Ishikawa (cell line): ENCODE results near the gene GDPD5.

ENCODE experiments used
- CEBPB ChIP-seq: IDR thresholded peaks from 2 replicates; pipeline ENCODE4 v1.6.1; 2012
- CREB1 ChIP-seq: IDR thresholded peaks from 2 replicates; pipeline ENCODE4 v1.6.1; 2012; ENCODE audit warnings: low read depth
- EGR1 ChIP-seq: IDR thresholded peaks from 2 replicates; pipeline ENCODE4 v1.6.1; 2012
- EP300 ChIP-seq: IDR thresholded peaks from 2 replicates; pipeline ENCODE4 v1.6.1; 2012; ENCODE audit warnings: borderline replicate concordance
- FOXM1 ChIP-seq: IDR thresholded peaks from 2 replicates; pipeline ENCODE4 v1.6.1; 2012; ENCODE audit warnings: low read depth, borderline replicate concordance
- NFIC ChIP-seq: IDR thresholded peaks from 2 replicates; pipeline ENCODE4 v1.6.1; 2012
- TAF1 ChIP-seq: IDR thresholded peaks from 2 replicates; pipeline ENCODE4 v1.6.1; 2012; ENCODE audit warnings: low read depth, mild to moderate bottlenecking
- TCF12 ChIP-seq: IDR thresholded peaks from 2 replicates; pipeline ENCODE4 v1.6.1; 2012; ENCODE audit warnings: low read depth
- TEAD4 ChIP-seq: IDR thresholded peaks from 2 replicates; pipeline ENCODE4 v1.6.1; 2012
- YY1 ChIP-seq: IDR thresholded peaks from 2 replicates; pipeline ENCODE4 v1.6.1; 2012; ENCODE audit warnings: low read depth
- ZBTB7A ChIP-seq: IDR thresholded peaks from 2 replicates; pipeline ENCODE4 v1.6.1; 2012; ENCODE audit warnings: low read depth
- TF ChIP-seq, protein P1 (sequence below): IDR thresholded peaks from 2 replicates; pipeline ENCODE4 v1.6.1; 2012; ENCODE audit warnings: low read depth, mild to moderate bottlenecking
- TF ChIP-seq, protein P2 (sequence below): IDR thresholded peaks from 2 replicates; pipeline ENCODE4 v1.6.1; 2012
- TF ChIP-seq, protein P3 (sequence below): IDR thresholded peaks from 2 replicates; pipeline ENCODE4 v1.6.1; 2012

DNA sequence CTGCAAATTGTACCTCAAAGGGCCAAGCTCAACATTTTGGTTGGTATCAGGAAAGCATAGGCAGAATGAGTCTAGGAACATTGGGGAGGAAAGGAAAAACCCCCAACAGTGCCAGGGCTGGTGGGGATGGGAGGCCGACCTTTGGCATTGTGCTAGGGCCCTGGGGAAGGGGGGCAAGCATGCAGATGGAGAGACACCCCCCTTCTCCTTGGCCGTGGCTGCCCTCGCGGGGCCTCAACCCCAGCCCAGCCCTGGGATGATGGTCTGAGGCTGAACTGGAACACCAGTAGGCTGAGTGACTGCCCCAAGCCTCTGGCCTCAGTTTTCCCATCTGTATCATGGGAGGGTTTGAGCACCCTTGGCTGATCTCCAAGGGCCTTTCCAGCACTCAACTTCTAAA, 40.0 kb downstream of the GDPD5 start:
- TF ChIP-seq, protein P1, sequence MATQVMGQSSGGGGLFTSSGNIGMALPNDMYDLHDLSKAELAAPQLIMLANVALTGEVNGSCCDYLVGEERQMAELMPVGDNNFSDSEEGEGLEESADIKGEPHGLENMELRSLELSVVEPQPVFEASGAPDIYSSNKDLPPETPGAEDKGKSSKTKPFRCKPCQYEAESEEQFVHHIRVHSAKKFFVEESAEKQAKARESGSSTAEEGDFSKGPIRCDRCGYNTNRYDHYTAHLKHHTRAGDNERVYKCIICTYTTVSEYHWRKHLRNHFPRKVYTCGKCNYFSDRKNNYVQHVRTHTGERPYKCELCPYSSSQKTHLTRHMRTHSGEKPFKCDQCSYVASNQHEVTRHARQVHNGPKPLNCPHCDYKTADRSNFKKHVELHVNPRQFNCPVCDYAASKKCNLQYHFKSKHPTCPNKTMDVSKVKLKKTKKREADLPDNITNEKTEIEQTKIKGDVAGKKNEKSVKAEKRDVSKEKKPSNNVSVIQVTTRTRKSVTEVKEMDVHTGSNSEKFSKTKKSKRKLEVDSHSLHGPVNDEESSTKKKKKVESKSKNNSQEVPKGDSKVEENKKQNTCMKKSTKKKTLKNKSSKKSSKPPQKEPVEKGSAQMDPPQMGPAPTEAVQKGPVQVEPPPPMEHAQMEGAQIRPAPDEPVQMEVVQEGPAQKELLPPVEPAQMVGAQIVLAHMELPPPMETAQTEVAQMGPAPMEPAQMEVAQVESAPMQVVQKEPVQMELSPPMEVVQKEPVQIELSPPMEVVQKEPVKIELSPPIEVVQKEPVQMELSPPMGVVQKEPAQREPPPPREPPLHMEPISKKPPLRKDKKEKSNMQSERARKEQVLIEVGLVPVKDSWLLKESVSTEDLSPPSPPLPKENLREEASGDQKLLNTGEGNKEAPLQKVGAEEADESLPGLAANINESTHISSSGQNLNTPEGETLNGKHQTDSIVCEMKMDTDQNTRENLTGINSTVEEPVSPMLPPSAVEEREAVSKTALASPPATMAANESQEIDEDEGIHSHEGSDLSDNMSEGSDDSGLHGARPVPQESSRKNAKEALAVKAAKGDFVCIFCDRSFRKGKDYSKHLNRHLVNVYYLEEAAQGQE = no peak
- TF ChIP-seq EP300 = no peak
- TF ChIP-seq EGR1 = no peak
- no peak for TF ChIP-seq CEBPB
- no peak for TF ChIP-seq ZBTB7A
- TF ChIP-seq TAF1 = no peak
- TF ChIP-seq FOXM1 = no peak
- TF ChIP-seq CREB1 = no peak
- no peak for TF ChIP-seq YY1
- TF ChIP-seq TCF12 = no peak
- no peak for TF ChIP-seq NFIC
- TF ChIP-seq, protein P2, sequence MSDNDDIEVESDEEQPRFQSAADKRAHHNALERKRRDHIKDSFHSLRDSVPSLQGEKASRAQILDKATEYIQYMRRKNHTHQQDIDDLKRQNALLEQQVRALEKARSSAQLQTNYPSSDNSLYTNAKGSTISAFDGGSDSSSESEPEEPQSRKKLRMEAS = no peak
- TF ChIP-seq, protein P3, sequence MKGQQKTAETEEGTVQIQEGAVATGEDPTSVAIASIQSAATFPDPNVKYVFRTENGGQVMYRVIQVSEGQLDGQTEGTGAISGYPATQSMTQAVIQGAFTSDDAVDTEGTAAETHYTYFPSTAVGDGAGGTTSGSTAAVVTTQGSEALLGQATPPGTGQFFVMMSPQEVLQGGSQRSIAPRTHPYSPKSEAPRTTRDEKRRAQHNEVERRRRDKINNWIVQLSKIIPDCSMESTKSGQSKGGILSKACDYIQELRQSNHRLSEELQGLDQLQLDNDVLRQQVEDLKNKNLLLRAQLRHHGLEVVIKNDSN = no peak
- TF ChIP-seq TEAD4 = no peak
